IMR-90 (cell line): Measurements from ENCODE around the gene CAMTA1. TPM values are rescaled to one million over a fixed set of nuclear protein-coding genes. Genes with fewer than 3 reads are reported as not detected.

Experiments used
- ATAC-seq: fragments of 200-7000 bp; cut with Tn5 transposase; 2 replicates; pipeline ENCODE4 v1.9.1; 2020; ENCODE audit warnings: low read depth, mild to moderate bottlenecking, moderate library complexity
- BruUV-seq: library from RNA; stranded (reverse); fragments of 400-500 nt; replicated peaks from 2 replicates; lab custom pipeline; 2021; lab: Mats Ljungman, UMichigan
- CTCF ChIA-PET: fragments of 300-600 bp; formaldehyde crosslinking; extraction: SDS; loops from one replicate; lab custom pipeline; 2021; ENCODE audit warnings: antibody characterized with exemption; lab: Yijun Ruan, JAX
- POLR2A ChIA-PET: fragments of 300-600 bp; sonication (Branson Sonifier 250); formaldehyde crosslinking; loops from one replicate; lab custom pipeline; 2022; ENCODE audit warnings: antibody characterized with exemption; ENCODE audit not compliant: unreplicated experiment; lab: Charles Lee
- DNase-seq: peaks from one replicate; pipeline ENCODE4 v3.0.0; 2013
- H2AFZ ChIP-seq: replicated peaks from 2 replicates; pipeline ENCODE3; 2013; ENCODE audit warnings: low read length, mild to moderate bottlenecking; ENCODE audit not compliant: poor library complexity
- H2AK5ac ChIP-seq: 2 replicates; pipeline ENCODE4 v1.6.1; 2013; ENCODE audit warnings: low read depth, low read length, inconsistent platforms
- H2AK9ac ChIP-seq: replicated peaks from 2 replicates; pipeline ENCODE3; 2013; ENCODE audit warnings: mild to moderate bottlenecking, low read depth, low read length, moderate library complexity; ENCODE audit not compliant: poor library complexity
- H2BK120ac ChIP-seq: 2 replicates; pipeline ENCODE4 v1.6.1; 2013; ENCODE audit warnings: low read depth, low read length, inconsistent platforms
- H2BK15ac ChIP-seq: 3 replicates; pipeline ENCODE4 v1.6.1; 2013; ENCODE audit warnings: low read depth, low read length, inconsistent platforms
- H2BK20ac ChIP-seq: 2 replicates; pipeline ENCODE4 v1.6.1; 2013; ENCODE audit warnings: low read depth, mild to moderate bottlenecking, inconsistent platforms, low read length, moderate library complexity
- H2BK5ac ChIP-seq: 2 replicates; pipeline ENCODE4 v1.6.1; 2013; ENCODE audit warnings: mild to moderate bottlenecking, low read depth, low read length, inconsistent platforms; ENCODE audit not compliant: poor library complexity, severe bottlenecking
- H3K14ac ChIP-seq: replicated peaks from 2 replicates; pipeline ENCODE4 v1.6.1; 2013; ENCODE audit warnings: low read depth, low read length, inconsistent platforms
- H3K18ac ChIP-seq: 2 replicates; pipeline ENCODE4 v1.6.1; 2013; ENCODE audit warnings: low read depth, low read length, control low read depth
- H3K23ac ChIP-seq: 2 replicates; pipeline ENCODE4 v1.6.1; 2013; ENCODE audit warnings: low read depth, low read length, inconsistent platforms
- H3K27ac ChIP-seq: 2 replicates; pipeline ENCODE4 v1.5.1; 2013; ENCODE audit warnings: mild to moderate bottlenecking, control low read depth, low read length; ENCODE audit not compliant: insufficient read depth
- H3K27me3 ChIP-seq: 2 replicates; pipeline ENCODE4 v1.6.1; 2013; ENCODE audit warnings: low read length; ENCODE audit not compliant: control insufficient read depth, insufficient read depth
- H3K36me3 ChIP-seq: 2 replicates; pipeline ENCODE4 v1.6.1; 2013; ENCODE audit warnings: low read length, mixed read lengths; ENCODE audit not compliant: control insufficient read depth, insufficient read depth
- H3K4ac ChIP-seq: 2 replicates; pipeline ENCODE4 v1.6.1; 2013; ENCODE audit warnings: low read depth, low read length, inconsistent platforms
- H3K4me1 ChIP-seq: 2 replicates; pipeline ENCODE4 v1.6.1; 2013; ENCODE audit warnings: low read length, mixed read lengths; ENCODE audit not compliant: control insufficient read depth, insufficient read depth
- H3K4me2 ChIP-seq: 2 replicates; pipeline ENCODE4 v1.6.1; 2013; ENCODE audit warnings: low read depth, mild to moderate bottlenecking, control low read depth, low read length, moderate library complexity
- H3K4me3 ChIP-seq: 2 replicates; pipeline ENCODE4 v1.5.1; 2013; ENCODE audit warnings: low read depth, mild to moderate bottlenecking, control low read depth, low read length, moderate library complexity; ENCODE audit not compliant: insufficient read depth
- H3K56ac ChIP-seq: 2 replicates; pipeline ENCODE4 v1.6.1; 2013; ENCODE audit warnings: low read length, inconsistent platforms; ENCODE audit not compliant: insufficient read depth; ENCODE audit errors: extremely low read depth
- H3K79me1 ChIP-seq, 2 experiments: 2 replicates each; pipeline ENCODE4 v1.6.1; 2013; ENCODE audit warnings: low read length in 2 of 2, inconsistent platforms in 1 of 2, low read depth in 1 of 2
- H3K9ac ChIP-seq: 2 replicates; pipeline ENCODE4 v1.6.1; 2013; ENCODE audit warnings: low read depth, low read length, control low read depth
- H3K9me1 ChIP-seq: 2 replicates; pipeline ENCODE4 v1.6.1; 2013; ENCODE audit warnings: low read length, inconsistent platforms; ENCODE audit not compliant: insufficient read depth
- H3K9me3 ChIP-seq: 2 replicates; pipeline ENCODE4 v1.6.1; 2013; ENCODE audit warnings: low read length; ENCODE audit not compliant: control insufficient read depth, insufficient read depth
- H4K20me1 ChIP-seq: 2 replicates; pipeline ENCODE4 v1.6.1; 2013; ENCODE audit warnings: low read length, inconsistent platforms; ENCODE audit not compliant: insufficient read depth
- H4K5ac ChIP-seq: 2 replicates; pipeline ENCODE4 v1.6.1; 2013; ENCODE audit warnings: mild to moderate bottlenecking, low read depth, low read length, control low read depth
- H4K8ac ChIP-seq, 2 experiments: 2 replicates each; pipeline ENCODE4 v1.6.1; 2013; ENCODE audit warnings: low read depth in 2 of 2, low read length in 2 of 2, control low read depth in 1 of 2, inconsistent platforms in 1 of 2
- H4K91ac ChIP-seq: 2 replicates; pipeline ENCODE4 v1.6.1; 2013; ENCODE audit warnings: low read depth, low read length, inconsistent platforms; ENCODE audit not compliant: insufficient read depth
- CEBPB ChIP-seq: IDR thresholded peaks from 2 replicates; pipeline ENCODE4 v1.6.1; 2012; ENCODE audit warnings: low read depth, low read length, improper control_type of control experiment
- FOS ChIP-seq: fragments of 150-350 bp; IDR thresholded peaks from 2 replicates; pipeline ENCODE4 v1.6.1; 2016; ENCODE audit warnings: low read depth, low read length
- MXI1 ChIP-seq: IDR thresholded peaks from 2 replicates; pipeline ENCODE4 v1.6.1; 2012; ENCODE audit warnings: low read depth, mild to moderate bottlenecking, low read length, moderate library complexity, borderline replicate concordance
- NFE2L2 ChIP-seq: fragments of 150-350 bp; IDR thresholded peaks from 2 replicates; pipeline ENCODE4 v1.6.1; 2016; ENCODE audit warnings: low read depth, mild to moderate bottlenecking, low read length
- RAD21 ChIP-seq: IDR thresholded peaks from 2 replicates; pipeline ENCODE4 v1.6.1; 2012; ENCODE audit warnings: low read length, improper control_type of control experiment
- WGBS, 2 experiments: methylation state at CpG; one replicate each; pipeline versions ENCODE4 v1.1.5 to v1.1.7; 2013; ENCODE audit warnings: missing lambda C conversion rate in 2 of 2; ENCODE audit not compliant: insufficient read length in 1 of 2; ENCODE audit errors: extremely low coverage in 2 of 2; 5-methylcytosine and 5-hydroxymethylcytosine counted together
- dilution Hi-C: fragments of 300-500 bp; cut with HindIII; formaldehyde crosslinking; loops from one replicate; pipeline ENCODE4 v1.14.3; 2018; ENCODE audit warnings: low sequenced_read_pairs; ENCODE audit not compliant: unreplicated experiment
- in situ Hi-C: fragments of 300-500 bp; cut with MboI; formaldehyde crosslinking; loops from 3 replicates; pipeline ENCODE4 v1.14.3; 2019; ENCODE audit warnings: low sequenced_read_pairs, inconsistent platforms, mixed read lengths
- intact Hi-C: fragments of 100-400 bp; cut with micrococcal nuclease; formaldehyde crosslinking; loops from 2 replicates; pipeline ENCODE4 v1.10.0; 2022
- polyA plus RNA-seq, 3 experiments: library from polyadenylated mRNA; depleted of rRNA; stranded (reverse); fragments of >200 nt; gene quantifications; 2 replicates each; pipeline ENCODE4 v1.2.3, GENCODE V29; 2012; ENCODE audit warnings: low replicate concordance in 1 of 3
- total RNA-seq: library from RNA; depleted of rRNA; stranded (reverse); fragments of >200 nt; gene quantifications from 2 replicates; pipeline ENCODE4 v1.2.3, GENCODE V29; 2012
- TF ChIP-seq, protein P1 (sequence below): fragments of 150-350 bp; IDR thresholded peaks from 2 replicates; pipeline ENCODE4 v1.6.1; 2016; ENCODE audit warnings: low read depth, mild to moderate bottlenecking, low read length, moderate library complexity, borderline replicate concordance

The CAMTA1 gene
- total and polyA plus RNA-seq, 2 of the 4 experiments (the other 2 are of a cell fraction), result 35.5 to 74.3 TPM

- 67% methylated on average over 5 of the region's 18 CpGs; no CpG with 5 or more reads in 1 of the 2 experiments for WGBS, 2 experiments
- Histone ChIP-seq H3K4ac (no peak overlapping the region), H3K56ac (no peak overlapping the region), H4K8ac (no peak overlapping the region), H3K27ac (no peak overlapping the region), H2AK5ac (no peak overlapping the region), H3K36me3 (no peaks in the 10 kb centered on the region), H2BK20ac (no peak overlapping the region), H4K20me1 (no peaks in the 10 kb centered on the region), H2BK15ac (no peak overlapping the region), H3K14ac (no peak overlapping the region), H4K91ac (no peak overlapping the region), H3K4me2 (no peak overlapping the region), H3K23ac (no peak overlapping the region), H3K18ac (no peak overlapping the region), H3K4me3 (no peak overlapping the region), H3K4me1 (peaks cover 8% of the 10 kb centered on the region; the same call in 1 of the 2 replicates), H2BK5ac (no peak overlapping the region), H3K9me3 (no peaks in the 10 kb centered on the region), H2AK9ac (peak overlapping the region; percentile 16), H3K9ac (no peak overlapping the region), H3K9me1 (no peaks in the 10 kb centered on the region), H3K79me1 (no peaks in the 10 kb centered on the region), H4K5ac (no peak overlapping the region), H2AFZ (peak overlapping the region; percentile 23), H3K27me3 (peaks cover 3% of the 10 kb centered on the region; the same call in 1 of the 2 replicates), H2BK120ac (no peak overlapping the region)
- in situ Hi-C loops, result loop anchor here (10.0 kb wide), 1 partner anchor 837 kb away; no protein-coding TSS in a partner anchor
- no TSS peak for BruUV-seq
- dilution Hi-C loops, result no loop called here
- intact Hi-C loops, result loop anchor here (10.0 kb wide), 2 partner anchors 347 to 937 kb away; partner anchors contain the start of gene DNAJC11
- CTCF ChIA-PET, result no interaction called here
- ATAC-seq (no peak), DNase-seq (no peak)
- TF ChIP-seq RAD21 (no peak), NFE2L2 (no peak), CEBPB (no peak), MXI1 (no peak), FOS (no peak)
- TF ChIP-seq, protein P1, sequence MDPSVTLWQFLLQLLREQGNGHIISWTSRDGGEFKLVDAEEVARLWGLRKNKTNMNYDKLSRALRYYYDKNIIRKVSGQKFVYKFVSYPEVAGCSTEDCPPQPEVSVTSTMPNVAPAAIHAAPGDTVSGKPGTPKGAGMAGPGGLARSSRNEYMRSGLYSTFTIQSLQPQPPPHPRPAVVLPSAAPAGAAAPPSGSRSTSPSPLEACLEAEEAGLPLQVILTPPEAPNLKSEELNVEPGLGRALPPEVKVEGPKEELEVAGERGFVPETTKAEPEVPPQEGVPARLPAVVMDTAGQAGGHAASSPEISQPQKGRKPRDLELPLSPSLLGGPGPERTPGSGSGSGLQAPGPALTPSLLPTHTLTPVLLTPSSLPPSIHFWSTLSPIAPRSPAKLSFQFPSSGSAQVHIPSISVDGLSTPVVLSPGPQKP, result no peak
- POLR2A ChIA-PET, result no interaction called here
Measured at GRCh38 chr1:7641587-7642417, 856.5 kb downstream of the CAMTA1 start.
